ENCODE results near the gene GATA5.

The GATA5 gene

DNA sequence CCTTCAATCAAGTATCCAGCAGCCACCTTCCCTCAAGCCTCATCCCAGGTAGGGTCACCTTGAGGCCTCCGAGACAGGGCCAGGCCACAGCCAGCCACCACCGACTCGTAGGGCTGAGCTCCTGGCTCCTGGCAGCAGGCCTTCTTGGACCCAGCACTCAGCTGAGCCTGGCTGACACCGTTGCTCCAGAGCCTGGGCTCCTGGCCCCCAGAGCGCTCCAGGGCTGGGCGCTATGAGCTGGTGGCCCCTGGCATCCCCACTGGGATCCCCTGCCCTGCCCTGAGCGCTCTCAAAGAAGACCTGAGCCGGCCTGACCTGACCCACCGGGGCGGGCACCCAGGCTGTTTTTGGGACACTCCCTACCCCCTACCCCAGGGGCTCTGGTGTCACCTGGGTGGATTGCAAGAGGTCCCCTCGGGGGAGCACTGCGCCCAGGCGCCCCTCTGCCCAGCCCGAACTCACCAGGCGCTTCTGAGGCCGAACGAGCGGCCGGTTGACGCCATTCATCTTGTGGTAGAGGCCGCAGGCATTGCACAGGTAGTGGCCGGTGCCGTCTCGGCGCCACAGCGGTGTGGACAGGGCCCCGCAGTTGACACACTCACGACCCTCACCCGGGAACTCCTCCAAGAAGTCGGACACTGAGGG is 2.7 kb downstream of the GATA5 start:
- DNase-seq (ENCODE audit: low read depth, low spot score), result no peak

DNA sequence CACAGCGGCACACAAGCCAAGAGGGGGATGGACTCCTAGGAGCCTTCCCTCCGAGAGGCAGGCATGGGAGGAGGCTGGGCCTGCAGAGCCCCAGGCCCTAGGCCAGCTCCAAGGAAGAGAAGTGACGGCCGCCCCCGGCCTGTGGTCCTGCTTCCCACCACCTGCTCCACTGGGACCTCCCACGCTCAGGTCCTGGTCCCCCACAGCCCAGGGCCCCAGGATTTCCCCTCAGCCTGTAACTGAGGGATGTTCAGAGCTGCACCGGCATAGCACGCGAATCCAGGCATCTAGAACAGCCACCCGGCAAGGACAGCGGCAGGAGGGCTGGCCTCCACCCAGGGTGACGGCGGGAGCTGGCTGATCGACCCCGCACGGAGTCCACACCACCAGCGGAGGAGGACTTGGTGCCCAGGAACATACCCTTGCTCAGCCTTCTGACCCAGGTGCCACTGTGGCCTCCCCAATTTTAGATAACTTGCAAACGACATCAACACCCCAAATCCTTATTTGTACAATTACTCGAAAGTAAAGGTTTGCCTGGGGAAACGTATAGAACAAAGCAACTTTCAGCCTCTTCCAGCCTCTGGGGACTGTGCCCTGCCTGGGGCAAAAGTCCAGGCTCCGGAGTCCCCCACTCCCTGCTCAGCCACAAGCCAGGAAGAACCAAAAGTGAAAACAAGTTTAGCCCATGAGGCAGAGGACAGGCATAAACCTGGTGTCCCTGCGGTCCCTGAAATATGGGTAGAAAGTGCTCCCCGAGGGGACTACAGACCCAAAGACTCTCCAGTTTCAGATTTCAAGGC is 3.5 kb downstream of the GATA5 start:
- no peak for DNase-seq (ENCODE audit: low read depth, low spot score)

DNA sequence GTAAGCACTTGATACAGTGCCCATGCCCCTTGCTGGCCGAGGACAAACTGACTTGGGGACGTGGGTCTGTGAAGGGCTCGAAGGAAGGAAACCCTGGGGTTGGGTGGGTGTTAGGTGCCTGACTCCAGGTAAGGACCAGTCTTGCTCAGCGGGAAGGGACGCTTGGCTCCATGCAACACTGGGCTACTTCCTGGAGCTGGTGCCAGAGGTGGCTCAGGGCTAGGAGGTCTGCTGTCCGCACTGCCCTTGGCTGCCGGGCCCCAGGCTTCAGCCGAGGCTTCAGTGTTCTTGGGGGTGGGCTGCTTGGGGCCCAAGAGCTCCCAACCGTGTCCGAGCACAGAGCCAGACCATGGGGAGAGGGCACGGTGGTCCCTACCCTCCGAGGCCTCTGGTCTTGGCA is 5.3 kb downstream of the GATA5 start:
- DNase-seq (ENCODE audit: low read depth, low spot score), result no peak

DNA sequence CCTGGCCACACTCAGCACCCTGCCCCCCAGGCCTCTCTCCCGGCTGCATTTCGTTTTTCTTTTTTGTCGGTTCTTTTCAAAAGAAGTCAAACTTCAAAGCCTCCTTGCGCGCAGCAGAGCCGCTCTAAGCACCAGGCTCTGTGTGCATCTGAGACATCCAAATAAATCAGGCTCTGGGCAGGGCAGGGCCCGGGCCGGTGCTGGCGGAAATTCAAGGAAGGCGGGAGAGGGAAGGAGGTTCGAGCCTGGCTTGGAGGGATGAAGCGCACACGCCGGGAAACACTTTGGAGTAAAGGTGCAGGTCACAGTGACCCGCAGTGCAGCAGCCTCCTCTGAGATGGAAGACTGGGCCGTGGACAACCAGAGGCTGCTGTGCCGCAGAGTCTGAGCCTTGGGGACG is 5.8 kb downstream of the GATA5 start:
- DNase-seq (ENCODE audit: low read depth, low spot score), result no peak

GRCh38 chr20:62469352-62469751 is 6.4 kb downstream of the GATA5 start:
- no peak for DNase-seq (ENCODE audit: low read depth, low spot score)

GRCh38 chr20:62466806-62467537 is 8.8 kb downstream of the GATA5 start:
- DNase-seq (ENCODE audit: low read depth, low spot score), result no peak

DNA sequence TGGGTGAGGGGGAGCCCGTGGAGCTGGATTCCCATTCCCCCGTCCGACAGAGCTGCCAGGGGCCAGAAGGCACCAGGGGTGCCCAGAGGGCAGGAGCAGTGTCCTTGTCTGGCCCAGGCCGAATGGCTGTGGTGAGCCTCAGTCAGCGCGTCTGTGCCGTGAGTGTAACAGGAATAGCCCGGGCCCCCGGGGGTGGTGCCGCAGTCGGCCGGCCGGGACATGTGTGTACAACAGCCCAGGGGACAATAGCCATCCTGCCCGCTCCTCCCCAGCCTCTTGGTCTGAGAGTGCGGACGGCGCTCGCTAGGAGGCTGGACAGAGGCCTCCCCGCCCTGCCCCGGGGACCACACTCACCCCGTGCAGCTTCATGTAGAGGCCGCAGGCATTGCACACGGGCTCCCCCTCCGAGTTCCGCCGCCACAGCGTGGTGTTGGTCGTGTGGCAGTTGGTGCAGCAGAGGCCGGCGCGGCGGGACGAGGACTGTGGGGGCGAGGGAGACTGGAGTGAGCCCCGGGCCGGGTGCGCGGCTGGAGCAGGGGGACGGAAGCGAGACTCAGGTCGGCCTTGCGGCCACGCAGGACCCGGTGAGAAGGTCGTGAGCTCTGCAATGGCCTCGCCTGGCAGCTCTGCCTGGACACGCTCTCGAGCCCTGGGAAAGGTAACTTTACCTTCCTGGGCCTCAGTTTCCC is 9.6 kb downstream of the GATA5 start:
- DNase-seq (ENCODE audit: low read depth, low spot score), result no peak

- DNase-seq (ENCODE audit: low read depth, low spot score), result no peak
Observed at GRCh38 chr20:62464990-62465389, 10.8 kb downstream of the GATA5 start.

DNA sequence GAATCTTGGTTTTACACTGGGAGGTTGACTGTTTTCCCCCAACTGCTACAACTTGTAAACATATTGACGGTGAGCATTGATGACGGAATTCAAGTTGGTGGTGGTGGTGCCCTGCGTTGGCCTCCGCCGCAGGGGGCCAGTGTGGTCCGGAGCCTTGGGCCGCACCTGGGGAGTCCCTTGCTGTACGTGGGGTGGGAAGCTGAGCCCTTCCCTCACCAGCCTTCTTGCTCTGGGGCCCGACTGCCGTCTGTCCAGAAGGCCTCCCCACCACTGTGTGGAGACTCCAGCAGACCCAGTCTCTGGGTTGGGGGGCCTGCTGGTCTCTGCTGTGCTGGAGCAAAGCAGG is 11.4 kb downstream of the GATA5 start:
- DNase-seq (ENCODE audit: low read depth, low spot score), result no peak

DNA sequence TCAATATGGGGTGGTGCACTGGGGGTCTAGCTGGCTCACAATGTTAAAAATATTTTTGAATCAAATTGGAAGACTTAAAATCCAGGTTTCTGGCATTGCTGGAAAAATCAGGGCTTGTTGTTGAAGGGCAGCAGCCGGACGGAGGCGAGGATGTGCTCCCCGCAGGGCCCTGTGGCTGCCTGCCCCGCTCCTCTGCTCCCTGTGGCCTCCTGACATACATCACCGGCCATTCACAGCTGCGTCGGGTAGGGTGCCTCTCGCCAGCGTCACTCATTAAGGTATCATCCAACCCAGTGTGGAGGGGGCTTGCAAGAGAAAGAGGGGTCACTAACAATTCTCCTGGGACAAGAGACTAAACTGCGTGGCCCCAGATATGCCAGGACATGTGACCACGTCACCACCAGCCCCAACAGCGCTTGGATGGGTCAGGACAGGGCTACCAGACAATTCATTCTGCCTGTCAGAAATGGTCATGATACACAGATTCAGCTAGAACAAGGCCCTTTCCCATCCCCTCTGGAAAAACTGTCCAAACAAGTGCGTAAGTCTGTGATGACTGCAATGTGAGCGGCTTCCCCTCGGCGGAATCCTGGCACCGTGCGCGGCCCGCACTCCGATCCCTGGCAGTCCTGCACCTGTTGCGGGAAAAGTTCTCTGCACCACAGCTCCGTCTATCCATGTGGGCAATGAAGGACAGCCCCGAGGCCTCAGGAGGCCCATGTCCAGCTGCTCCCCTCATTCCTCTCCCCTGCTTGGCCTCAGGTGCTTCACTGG is 12.0 kb downstream of the GATA5 start:
- no peak for DNase-seq (ENCODE audit: low read depth, low spot score)

GRCh38 chr20:62462976-62463592 is 12.7 kb downstream of the GATA5 start:
- DNase-seq (ENCODE audit: low read depth, low spot score), result no peak

DNA sequence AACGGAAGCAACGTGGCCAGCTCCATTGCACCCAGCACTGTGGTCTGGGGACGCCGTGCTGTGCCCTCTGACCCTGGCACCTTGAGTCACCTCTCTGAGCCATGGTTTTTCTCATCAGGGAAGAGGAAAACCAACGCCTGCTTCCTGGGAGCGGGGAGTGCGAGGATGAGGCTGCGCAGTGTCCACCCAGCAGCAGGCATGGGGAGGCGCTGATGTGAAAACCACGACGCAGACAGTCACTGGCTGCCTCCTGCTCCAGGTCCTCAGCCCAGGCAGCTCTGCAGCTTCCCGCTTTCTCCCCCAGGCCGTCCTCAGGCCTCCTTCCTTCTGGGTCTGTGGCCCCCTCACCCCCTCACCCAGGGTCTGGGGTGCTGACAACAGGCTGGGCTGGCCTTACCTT is 14.0 kb downstream of the GATA5 start:
- no peak for DNase-seq (ENCODE audit: low read depth, low spot score)

- DNase-seq (ENCODE audit: low read depth, low spot score), result no peak
Observed at GRCh38 chr20:62461157-62461556, 14.6 kb downstream of the GATA5 start.

DNA sequence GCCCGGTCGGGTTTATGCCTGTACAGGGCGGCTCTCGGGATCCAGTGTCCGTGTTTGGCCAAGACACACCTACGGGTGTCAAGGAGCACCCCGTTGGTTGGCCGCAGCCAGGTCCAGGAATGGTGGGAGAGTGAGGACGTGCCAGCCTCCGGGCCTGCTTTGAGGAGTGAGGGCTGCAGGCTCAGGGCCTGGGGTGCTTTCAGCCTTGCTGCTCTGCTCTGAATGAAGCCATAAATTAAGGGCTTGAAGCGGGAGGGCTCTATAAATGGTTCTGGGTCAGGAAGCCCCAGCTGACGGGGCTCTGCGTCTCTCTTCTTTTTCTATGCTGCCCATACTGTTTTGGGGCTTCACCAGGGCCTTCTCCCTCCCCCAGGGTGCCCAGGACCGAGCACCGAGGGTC is 15.1 kb downstream of the GATA5 start:
- no peak for DNase-seq (ENCODE audit: low read depth, low spot score)

DNA sequence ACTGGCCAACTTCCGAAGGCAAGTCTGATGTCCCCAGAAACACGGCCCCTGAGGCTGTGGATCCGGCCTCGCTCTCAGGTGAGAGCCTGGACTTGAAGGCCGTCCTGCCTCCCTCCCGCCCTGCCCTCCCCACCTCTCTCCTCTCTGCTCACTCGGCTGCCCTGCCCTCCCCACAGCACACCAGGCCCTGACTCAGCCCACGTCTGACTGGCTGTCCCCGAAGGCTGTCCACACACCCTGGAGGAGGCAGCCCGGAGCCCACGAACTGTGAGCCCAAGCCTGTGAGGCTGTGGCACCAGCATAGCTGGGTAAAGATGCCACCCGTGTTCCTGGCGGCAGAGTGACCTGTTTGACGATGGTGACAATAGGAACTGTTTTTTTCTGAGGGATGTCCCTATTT is 16.3 kb downstream of the GATA5 start:
- DNase-seq (ENCODE audit: low read depth, low spot score), result no peak

- DNase-seq (ENCODE audit: low read depth, low spot score), result no peak
Observed at GRCh38 chr20:62458275-62459251, 17.2 kb downstream of the GATA5 start.

DNA sequence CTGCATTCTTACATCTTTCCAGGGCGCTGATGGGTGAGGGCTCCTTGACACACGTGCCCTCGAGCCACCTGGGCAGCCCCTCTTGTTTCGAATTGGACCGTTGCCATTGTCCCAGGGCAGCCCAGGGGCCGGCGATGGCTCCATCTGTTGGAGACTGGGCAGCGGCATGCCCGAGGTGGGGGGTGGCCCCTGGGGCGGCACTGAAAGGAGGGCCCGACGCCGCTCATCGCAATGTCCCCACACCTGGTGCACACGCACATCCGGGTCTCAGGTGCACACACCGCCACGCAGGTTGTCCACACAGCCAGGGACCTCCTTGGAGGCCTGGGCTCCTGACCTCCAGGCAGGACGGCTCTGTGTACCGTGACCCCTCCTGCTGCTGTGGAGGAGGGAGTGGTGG is 18.0 kb downstream of the GATA5 start:
- no peak for DNase-seq (ENCODE audit: low read depth, low spot score)

- no peak for DNase-seq (ENCODE audit: low read depth, low spot score)
Observed at GRCh38 chr20:62457098-62457497, 18.7 kb downstream of the GATA5 start.

GRCh38 chr20:62455929-62456328 is 19.9 kb downstream of the GATA5 start:
- no peak for DNase-seq (ENCODE audit: low read depth, low spot score)
